ENCODE results near the gene SFXN2. TPM values are rescaled to one million over a fixed set of nuclear protein-coding genes. Genes with fewer than 3 reads are reported as not detected.
"Not testable (repeated sequence)": the region's sequence is repeated elsewhere in the genome, so short reads cannot be mapped to it uniquely, and the experiment has no call there.

The SFXN2 gene
- total and polyA plus RNA-seq, 4 experiments from 2014 or later = 9.5 to 21.7 (median 15.8) TPM

DNA sequence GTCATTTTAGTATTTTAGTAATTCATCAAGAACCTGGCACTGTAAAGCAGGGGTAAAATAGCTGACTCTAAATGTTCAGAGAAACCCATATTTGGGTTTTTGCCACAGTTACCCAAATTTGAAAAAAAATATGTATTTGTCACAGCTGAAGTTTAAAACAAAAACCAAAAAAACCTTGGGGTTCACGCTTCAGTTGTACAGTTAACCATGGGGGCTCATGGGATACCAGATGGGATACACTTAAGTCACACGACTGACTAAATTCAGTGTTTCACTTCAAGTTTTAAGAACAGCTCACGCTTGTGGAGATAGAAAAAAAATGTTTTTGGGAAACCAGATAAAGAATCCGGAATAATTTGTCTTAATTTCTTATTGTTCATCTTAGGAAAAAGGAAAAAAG, 2.3 kb upstream of the SFXN2 start:
- peak overlapping the region in 6 of 7 donors; percentile 83 to 98 (median 91) for H3K27ac Mint-ChIP-seq
- H3K36me3 ChIP-seq (ENCODE audit: insufficient read depth, low read length) = no peaks in the 10 kb centered on the region
- H3K27ac ChIP-seq (ENCODE audit: low read depth, low read length) = no peak overlapping the region
- peak overlapping the region in 5 of 8 donors; percentile 56 to 96 (median 71) for H3K4me3 Mint-ChIP-seq
- H3K36me3 Mint-ChIP-seq = peaks cover 0 to 9% of the 10 kb centered on the region in 2 donors
- POLR2A ChIA-PET (ENCODE audit: partially characterized antibody) = interaction anchor here (1.5 to 6.6 kb wide), 5 partner anchors 30 to 70 kb away, joined by 5 to 144 read pairs (median 48); partner anchors contain the start of genes TRIM8 and WBP1L
- no peaks in the 10 kb centered on the region for H3K27me3 ChIP-seq (ENCODE audit: insufficient read depth, low read length)
- no peaks in the 10 kb centered on the region for H3K9me3 Mint-ChIP-seq
- H3K9me3 ChIP-seq (ENCODE audit: control insufficient read depth in 1 of 2, low read length in 2 of 2) = no peaks in the 10 kb centered on the region
- H3K4me1 ChIP-seq (ENCODE audit: insufficient read depth, low read length) = peaks cover 33% of the 10 kb centered on the region
- CTCF ChIA-PET (ENCODE audit: partially characterized antibody) = interaction anchor here (0.8 to 2.3 kb wide), 5 partner anchors 29 to 70 kb away, joined by 3 to 7 read pairs (median 4); partner anchors contain the start of gene TRIM8
- DNase-seq = no peak
- no peak overlapping the region for H3K4me3 ChIP-seq (ENCODE audit: low read length in 2 of 2)
- intact Hi-C loops (cut with micrococcal nuclease) = loop anchor here (5.0 to 10.0 kb wide), 2 partner anchors 560 to 653 kb away; partner anchors contain the start of genes NOLC1 and TAF5
- H3K27me3 Mint-ChIP-seq = no peaks in the 10 kb centered on the region
- H3K4me1 Mint-ChIP-seq = peaks cover 24 to 57% (median 36%) of the 10 kb centered on the region in 4 donors

DNA sequence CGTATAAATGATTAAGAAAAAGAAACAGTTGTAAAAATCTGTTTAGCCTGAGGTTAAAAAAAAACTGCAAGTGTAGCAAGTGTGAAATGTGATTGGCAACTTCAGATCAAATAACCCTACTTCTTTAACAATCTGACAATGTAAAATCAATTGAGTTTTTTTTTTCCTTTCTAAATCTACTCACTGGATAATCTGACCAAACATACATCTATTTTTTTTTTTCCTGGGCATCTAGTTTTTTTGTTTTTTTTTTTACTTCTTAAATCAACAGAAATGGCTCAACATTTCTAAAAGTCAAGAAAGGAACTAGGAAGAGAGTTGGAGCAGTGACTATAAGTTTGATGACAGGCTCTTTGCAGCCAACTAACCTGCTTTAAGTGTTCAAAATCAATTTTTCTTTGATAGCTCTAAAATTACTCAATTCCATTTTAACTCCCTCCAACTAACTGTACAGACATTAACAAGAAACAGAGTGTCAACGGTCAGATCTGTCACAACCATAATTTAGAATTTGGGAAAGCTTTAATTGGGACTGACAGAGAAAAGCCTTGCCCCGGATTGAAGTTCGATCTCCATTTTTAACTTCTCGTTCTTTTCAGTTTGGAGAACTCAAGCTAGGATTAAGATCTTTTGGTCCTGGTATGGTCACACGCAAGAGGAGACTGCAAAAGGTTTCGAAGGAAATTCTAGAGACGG, 1.4 kb upstream of the SFXN2 start:
- H3K27me3 ChIP-seq (ENCODE audit: insufficient read depth, low read length) = no peaks in the 10 kb centered on the region
- ChIA-PET CTCF (ENCODE audit: partially characterized antibody) (interaction anchor here (0.8 to 3.6 kb wide), 12 partner anchors 14 to 581 kb away, joined by 3 to 22 read pairs (median 4); partner anchors contain the start of genes ACTR1A, PPRC1, SUFU and TRIM8), POLR2A (ENCODE audit: partially characterized antibody) (interaction anchor here (0.6 to 6.6 kb wide), 16 partner anchors 29 to 658 kb away, joined by 3 to 144 read pairs (median 8); partner anchors contain the start of genes NFKB2, SUFU, TRIM8 and WBP1L)
- Mint-ChIP-seq H3K36me3 (peaks cover 6 to 14% of the 10 kb centered on the region in 2 donors), H3K4me3 (peak overlapping the region; percentile 90 to 98 (median 96)), H3K27me3 (no peaks in the 10 kb centered on the region), H3K27ac (peak overlapping the region; percentile 86 to 98 (median 96)), H3K9me3 (no peaks in the 10 kb centered on the region), H3K4me1 (peaks cover 32 to 65% (median 38%) of the 10 kb centered on the region in 4 donors)
- H3K4me1 ChIP-seq (ENCODE audit: insufficient read depth, low read length) = peaks cover 33% of the 10 kb centered on the region
- peak overlapping the region; percentile 74 to 89 for H3K4me3 ChIP-seq (ENCODE audit: low read length in 2 of 2)
- no peaks in the 10 kb centered on the region for H3K36me3 ChIP-seq (ENCODE audit: insufficient read depth, low read length)
- H3K27ac ChIP-seq (ENCODE audit: low read depth, low read length) = peak overlapping the region; percentile 94
- H3K9me3 ChIP-seq (ENCODE audit: control insufficient read depth in 1 of 2, low read length in 2 of 2) = no peaks in the 10 kb centered on the region
- intact Hi-C loops (cut with micrococcal nuclease) = loop anchor here (5.0 to 10.0 kb wide), 2 partner anchors 561 to 652 kb away; partner anchors contain the start of genes NOLC1 and TAF5
- no peak for DNase-seq

DNA sequence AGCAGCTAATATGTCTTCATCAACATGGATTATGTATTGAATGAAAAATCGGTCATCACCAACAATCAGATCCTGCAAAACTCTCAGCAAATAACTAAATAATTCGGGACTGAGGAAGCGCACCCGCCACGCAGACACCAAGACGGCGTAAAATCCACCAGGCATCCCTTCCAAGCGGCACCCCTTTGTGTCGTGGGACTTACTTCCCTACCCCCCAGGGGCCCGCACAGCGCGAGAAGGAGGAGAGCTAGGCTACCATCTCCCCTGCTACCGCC, 960 bp upstream of the SFXN2 start:
- Mint-ChIP-seq H3K27ac (peak overlapping the region; percentile 86 to 98 (median 96)), H3K9me3 (no peaks in the 10 kb centered on the region), H3K36me3 (peaks cover 6 to 16% of the 10 kb centered on the region in 2 donors), H3K27me3 (no peaks in the 10 kb centered on the region), H3K4me3 (peak overlapping the region; percentile 90 to 98 (median 96)), H3K4me1 (peaks cover 34 to 67% (median 41%) of the 10 kb centered on the region in 4 donors)
- Histone ChIP-seq H3K4me3 (ENCODE audit: low read length in 2 of 2) (peak overlapping the region; percentile 74 to 89), H3K36me3 (ENCODE audit: insufficient read depth, low read length) (no peaks in the 10 kb centered on the region), H3K27ac (ENCODE audit: low read depth, low read length) (peak overlapping the region; percentile 94), H3K27me3 (ENCODE audit: insufficient read depth, low read length) (no peaks in the 10 kb centered on the region), H3K9me3 (ENCODE audit: control insufficient read depth in 1 of 2, low read length in 2 of 2) (no peaks in the 10 kb centered on the region), H3K4me1 (ENCODE audit: insufficient read depth, low read length) (peaks cover 33% of the 10 kb centered on the region)
- intact Hi-C loops (cut with micrococcal nuclease) = loop anchor here (5.0 to 10.0 kb wide), 2 partner anchors 561 to 651 kb away; partner anchors contain the start of genes NOLC1 and TAF5
- no peak for DNase-seq
- POLR2A ChIA-PET (ENCODE audit: partially characterized antibody) = interaction anchor here (0.6 to 6.6 kb wide), 17 partner anchors 29 to 658 kb away, joined by 3 to 144 read pairs (median 8); partner anchors contain the start of genes NFKB2, SUFU, TRIM8 and WBP1L
- CTCF ChIA-PET (ENCODE audit: partially characterized antibody) = interaction anchor here (0.8 to 3.6 kb wide), 10 partner anchors 11 to 581 kb away, joined by 3 to 22 read pairs (median 6); partner anchors contain the start of genes ACTR1A, PPRC1, SUFU and TRIM8

DNA sequence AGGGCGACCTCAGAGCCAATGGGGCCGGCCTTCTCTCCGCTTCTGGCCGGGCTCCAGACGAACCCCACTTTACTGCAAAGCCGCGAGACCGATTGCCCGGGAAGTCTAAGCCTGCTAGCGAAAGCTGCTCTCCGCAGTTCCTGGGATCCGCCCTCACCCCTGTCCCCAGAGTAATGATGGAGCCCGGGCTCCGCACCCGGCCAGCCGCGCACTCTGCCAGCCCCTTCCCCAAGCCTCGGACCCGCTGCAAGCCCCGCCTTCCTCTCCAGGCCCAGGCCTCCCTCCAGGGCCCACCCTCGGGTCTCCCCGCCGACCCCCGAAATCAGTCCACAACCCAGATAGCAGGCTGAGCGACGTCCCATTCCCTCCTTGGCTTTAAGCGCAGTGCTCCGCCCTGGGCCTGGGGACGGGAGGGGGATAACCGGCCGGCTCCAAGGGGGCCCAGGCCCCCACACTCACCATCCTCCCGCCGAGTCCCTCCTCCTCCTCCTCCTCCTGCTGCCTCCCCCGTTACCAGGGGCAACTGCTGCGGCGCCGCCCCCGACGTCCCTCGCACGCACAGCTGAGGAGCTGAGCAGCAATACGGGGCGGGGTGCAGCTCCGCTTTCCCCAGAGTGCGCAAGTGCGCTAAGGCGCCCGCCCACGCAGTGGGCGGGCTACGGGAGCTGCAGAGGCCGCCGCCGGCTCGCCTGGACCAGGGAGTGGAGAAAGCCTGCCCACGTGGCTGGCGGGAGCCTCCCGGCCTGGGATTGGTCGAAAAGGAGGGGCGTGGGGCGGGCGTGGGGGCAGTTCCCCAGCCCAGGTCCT, 419 bp upstream of the SFXN2 start, which contains the start of gene ARL3:
ARL3 (minus strand) TSS at position 584 of the 807 bp plus-strand sequence; CDS start at position 462, 122 bp downstream.
- peak; percentile 89 to 97 (median 92) for DNase-seq
- Histone ChIP-seq H3K4me3 (ENCODE audit: low read length in 2 of 2) (peak within 1 kb of the TSS; percentile 81 to 89), H3K27me3 (ENCODE audit: insufficient read depth, low read length) (no peaks in the 10 kb centered on the region), H3K27ac (ENCODE audit: low read depth, low read length) (peak within 1 kb of the TSS; percentile 94), H3K4me1 (ENCODE audit: insufficient read depth, low read length) (peaks cover 33% of the 10 kb centered on the region), H3K9me3 (ENCODE audit: control insufficient read depth in 1 of 2, low read length in 2 of 2) (no peaks in the 10 kb centered on the region), H3K36me3 (ENCODE audit: insufficient read depth, low read length) (no peaks in the 10 kb centered on the region)
- ChIA-PET CTCF (ENCODE audit: partially characterized antibody) (interaction anchor here (0.8 to 3.6 kb wide), 15 partner anchors 9 to 582 kb away, joined by 3 to 22 read pairs (median 5); partner anchors contain the start of genes ACTR1A, PPRC1, SUFU and TRIM8), POLR2A (ENCODE audit: partially characterized antibody) (interaction anchor here (0.6 to 6.6 kb wide), 20 partner anchors 25 to 659 kb away, joined by 3 to 144 read pairs (median 4); partner anchors contain the start of genes NFKB2, SUFU, TRIM8 and WBP1L)
- peaks cover 6 to 16% of the 10 kb centered on the region in 2 donors for H3K36me3 Mint-ChIP-seq
- intact Hi-C loops (cut with micrococcal nuclease) = loop anchor here (1.0 to 10.0 kb wide), 7 partner anchors 29 to 651 kb away; partner anchors contain the start of genes ACTR1A, NOLC1, TAF5 and WBP1L
- H3K4me1 Mint-ChIP-seq = peaks cover 34 to 67% (median 41%) of the 10 kb centered on the region in 4 donors
- peak within 1 kb of the TSS; percentile 90 to 98 (median 96) for H3K27ac Mint-ChIP-seq
- H3K27me3 Mint-ChIP-seq = no peaks in the 10 kb centered on the region
- no peaks in the 10 kb centered on the region for H3K9me3 Mint-ChIP-seq
- peak within 1 kb of the TSS; percentile 90 to 98 (median 96) for H3K4me3 Mint-ChIP-seq

DNA sequence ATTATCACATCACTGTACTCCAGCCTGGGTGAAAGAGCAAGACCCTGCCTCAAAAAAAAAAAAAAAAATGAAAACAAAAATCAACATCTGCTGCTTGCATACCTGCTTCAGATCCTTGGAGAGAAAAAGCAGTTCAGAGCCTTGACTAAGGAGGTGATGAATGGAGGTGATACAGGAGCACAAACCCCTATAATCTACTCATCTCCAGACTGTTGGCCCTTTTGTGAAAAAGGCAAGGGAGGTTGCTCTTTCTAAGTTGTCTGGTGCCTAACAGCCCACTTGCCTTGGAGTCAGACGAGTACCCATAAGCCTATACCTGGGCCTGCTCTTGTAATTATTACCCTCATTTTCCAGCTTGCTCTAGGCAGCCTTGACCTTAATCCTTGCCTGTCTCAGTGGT, 1.4 kb downstream of the SFXN2 start:
- H3K36me3 Mint-ChIP-seq = peaks cover 14 to 22% of the 10 kb centered on the region in 2 donors
- H3K4me1 Mint-ChIP-seq = peaks cover 30 to 68% (median 42%) of the 10 kb centered on the region in 4 donors
- ChIA-PET CTCF (ENCODE audit: partially characterized antibody) (interaction anchor here (1.0 to 3.6 kb wide), 3 partner anchors 36 to 46 kb away, joined by 5 to 22 read pairs (median 9); no protein-coding TSS in a partner anchor), POLR2A (ENCODE audit: partially characterized antibody) (interaction anchor here (4.7 to 6.6 kb wide), 3 partner anchors 27 to 70 kb away, joined by 48 to 144 read pairs (median 50); partner anchors contain the start of genes TRIM8 and WBP1L)
- Histone ChIP-seq H3K27me3 (ENCODE audit: insufficient read depth, low read length) (no peaks in the 10 kb centered on the region), H3K27ac (ENCODE audit: low read depth, low read length) (no peak overlapping the region), H3K4me3 (ENCODE audit: low read length in 2 of 2) (no peak overlapping the region), H3K4me1 (ENCODE audit: insufficient read depth, low read length) (peaks cover 27% of the 10 kb centered on the region), H3K9me3 (ENCODE audit: control insufficient read depth in 1 of 2, low read length in 2 of 2) (no peaks in the 10 kb centered on the region), H3K36me3 (ENCODE audit: insufficient read depth, low read length) (no peaks in the 10 kb centered on the region)
- H3K9me3 Mint-ChIP-seq = no peaks in the 10 kb centered on the region
- no peak for DNase-seq
- H3K4me3 Mint-ChIP-seq = peak overlapping the region; percentile 40 to 92 (median 62)
- intact Hi-C loops (cut with micrococcal nuclease) = loop anchor here (10.0 kb wide), 1 partner anchor 649 kb away; the partner anchor contains the start of gene TAF5
- H3K27ac Mint-ChIP-seq = peak overlapping the region in 4 of 7 donors; percentile 24 to 96 (median 66)
- no peaks in the 10 kb centered on the region for H3K27me3 Mint-ChIP-seq

DNA sequence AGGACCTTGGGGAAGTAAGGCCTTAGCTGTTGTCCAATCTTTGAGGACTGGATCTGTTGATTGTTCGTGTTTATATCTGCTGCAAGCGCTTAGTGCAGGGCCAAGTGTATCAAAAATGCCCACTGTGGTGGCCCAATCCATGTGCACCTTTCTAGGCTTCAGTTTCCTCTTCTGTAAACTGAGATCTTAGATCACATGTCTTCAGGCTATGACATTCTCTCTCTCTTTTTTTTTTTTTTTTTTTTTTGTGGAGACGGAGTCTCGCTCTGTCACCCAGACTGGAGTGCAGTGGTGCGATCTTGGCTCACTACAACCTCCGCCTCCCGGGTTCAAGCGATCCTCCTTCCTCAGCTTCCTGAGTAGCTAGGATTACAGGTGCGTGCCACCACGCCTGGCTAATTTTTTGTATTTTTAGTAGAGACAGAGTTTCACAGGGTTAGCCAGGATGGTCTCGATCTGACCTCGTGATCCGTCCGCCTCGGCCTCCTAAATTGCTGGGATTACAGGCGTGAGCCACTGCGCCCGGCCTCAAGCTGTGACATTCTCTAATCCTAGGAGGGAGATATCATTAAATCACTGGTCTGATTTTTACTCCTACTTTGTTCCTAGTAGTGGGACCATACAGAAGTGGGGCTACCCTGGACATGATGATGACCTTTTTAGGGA, 2.6 kb downstream of the SFXN2 start:
- peaks cover 34 to 65% (median 45%) of the 10 kb centered on the region in 4 donors for H3K4me1 Mint-ChIP-seq
- intact Hi-C loops (cut with micrococcal nuclease) = loop anchor here (10.0 kb wide), 1 partner anchor 648 kb away; the partner anchor contains the start of gene TAF5
- CTCF ChIA-PET (ENCODE audit: partially characterized antibody) = interaction anchor here (0.7 kb wide), 1 partner anchor 1150 kb away, joined by 3 read pairs; no protein-coding TSS in a partner anchor
- DNase-seq; H3K9me3 ChIP-seq (ENCODE audit: control insufficient read depth in 1 of 2, low read length in 2 of 2); H3K36me3 ChIP-seq (ENCODE audit: insufficient read depth, low read length); H3K27me3 ChIP-seq (ENCODE audit: insufficient read depth, low read length); H3K9me3 Mint-ChIP-seq; H3K27ac ChIP-seq (ENCODE audit: low read depth, low read length); H3K27me3 Mint-ChIP-seq; POLR2A ChIA-PET (ENCODE audit: partially characterized antibody); H3K4me3 ChIP-seq (ENCODE audit: low read length in 2 of 2): not testable (repeated sequence)
- peak overlapping the region in 1 of 7 donors; percentile 46 for H3K27ac Mint-ChIP-seq
- peaks cover 14 to 22% of the 10 kb centered on the region in 2 donors for H3K36me3 Mint-ChIP-seq
- H3K4me3 Mint-ChIP-seq = peak overlapping the region in 2 of 8 donors; percentile 7 to 21
- H3K4me1 ChIP-seq (ENCODE audit: insufficient read depth, low read length) = peaks cover 27% of the 10 kb centered on the region
